ENCODE data around the gene NPW. TPM values are rescaled to one million over a fixed set of nuclear protein-coding genes. Genes with fewer than 3 reads are reported as not detected.

Gene NPW
- total RNA-seq, 1 experiment from 2014 or later: 7.1 TPM

DNA sequence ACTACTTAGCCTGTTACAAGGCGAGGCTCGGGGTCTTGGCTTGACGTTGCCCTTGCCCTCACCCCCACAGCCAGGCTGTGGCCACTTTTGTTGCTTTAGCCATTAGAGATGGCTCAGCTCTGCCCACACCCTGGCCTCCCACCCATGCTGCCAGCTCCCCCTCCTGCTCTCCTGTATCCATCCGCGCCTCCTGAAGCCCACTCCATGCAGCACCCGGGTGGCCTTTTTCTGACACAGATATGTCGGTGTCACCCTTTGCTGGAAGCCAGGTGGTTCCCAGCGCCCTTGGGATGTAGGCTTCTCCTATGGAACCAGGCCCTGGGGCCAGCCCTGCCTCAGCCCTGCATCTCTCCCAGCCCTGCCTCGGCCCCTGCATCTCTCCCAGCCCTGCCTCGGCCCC lies 37.9 kb downstream of the NPW start:
- no peak overlapping the region for H4K91ac ChIP-seq (ENCODE audit: insufficient read length, low read depth, low read length)
- Mint-ChIP-seq H3K9me3 (no peaks in the 10 kb centered on the region), H3K27me3 (ENCODE audit: low read depth) (no peaks in the 10 kb centered on the region), H3K4me3 (peak overlapping the region in 1 of 2 experiments; percentile 18; a peak in 1 of 5 replicates), H3K36me3 (ENCODE audit: insufficient read depth in 1 of 3, low read depth in 3 of 3) (peaks cover 4 to 31% (median 31%) of the 10 kb centered on the region in 3 experiments; a peak in 6 of 7 replicates), H3K27ac (peak overlapping the region in 2 of 3 experiments; percentile 14 to 69; a peak in 1 of 7 replicates), H3K4me1 (no peaks in the 10 kb centered on the region)
- H2AK5ac ChIP-seq (ENCODE audit: insufficient read length, low read length): no peak overlapping the region
- no peak overlapping the region for H3K56ac ChIP-seq (ENCODE audit: insufficient read length, low read depth, low read length)
- H3K4me2 ChIP-seq (ENCODE audit: insufficient read depth, insufficient read length, low read length): no peak overlapping the region
- H2AFZ ChIP-seq (ENCODE audit: low read length): no peak overlapping the region
- no peak overlapping the region for H4K5ac ChIP-seq (ENCODE audit: insufficient read length, low read depth, low read length)
- H2BK15ac ChIP-seq (ENCODE audit: low read depth, low read length): no peak overlapping the region
- no CpG with 5 or more reads among the region's 10 CpGs for WGBS (ENCODE audit: extremely low coverage, insufficient read length, low lambda C conversion rate)
- H3K18ac ChIP-seq (ENCODE audit: insufficient read length, low read depth, low read length): no peak overlapping the region
- no peak overlapping the region for H3K14ac ChIP-seq (ENCODE audit: insufficient read depth, low read length)
- no peaks in the 10 kb centered on the region for H3K27me3 ChIP-seq (ENCODE audit: insufficient read depth, low read length)
- no peaks in the 10 kb centered on the region for H3K4me1 ChIP-seq (ENCODE audit: insufficient read depth, low read length)
- H3K79me2 ChIP-seq (ENCODE audit: insufficient read depth, low read length): no peaks in the 10 kb centered on the region
- H2BK12ac ChIP-seq (ENCODE audit: insufficient read length, low read depth, low read length): no peak overlapping the region
- no peaks in the 10 kb centered on the region for H3K9me3 ChIP-seq (ENCODE audit: control insufficient read depth, low read depth, low read length)
- no peak overlapping the region for H3K27ac ChIP-seq (ENCODE audit: insufficient read length, low read depth, low read length)
- peaks cover 2% of the 10 kb centered on the region for H4K20me1 ChIP-seq (ENCODE audit: control insufficient read depth, insufficient read depth, insufficient read length)
- no peak overlapping the region for H3K9ac ChIP-seq (ENCODE audit: extremely low read depth, insufficient read length, low read length)
- no peak overlapping the region for H3K23ac ChIP-seq (ENCODE audit: insufficient read length, low read depth, low read length)
- TF ChIP-seq, protein P1, sequence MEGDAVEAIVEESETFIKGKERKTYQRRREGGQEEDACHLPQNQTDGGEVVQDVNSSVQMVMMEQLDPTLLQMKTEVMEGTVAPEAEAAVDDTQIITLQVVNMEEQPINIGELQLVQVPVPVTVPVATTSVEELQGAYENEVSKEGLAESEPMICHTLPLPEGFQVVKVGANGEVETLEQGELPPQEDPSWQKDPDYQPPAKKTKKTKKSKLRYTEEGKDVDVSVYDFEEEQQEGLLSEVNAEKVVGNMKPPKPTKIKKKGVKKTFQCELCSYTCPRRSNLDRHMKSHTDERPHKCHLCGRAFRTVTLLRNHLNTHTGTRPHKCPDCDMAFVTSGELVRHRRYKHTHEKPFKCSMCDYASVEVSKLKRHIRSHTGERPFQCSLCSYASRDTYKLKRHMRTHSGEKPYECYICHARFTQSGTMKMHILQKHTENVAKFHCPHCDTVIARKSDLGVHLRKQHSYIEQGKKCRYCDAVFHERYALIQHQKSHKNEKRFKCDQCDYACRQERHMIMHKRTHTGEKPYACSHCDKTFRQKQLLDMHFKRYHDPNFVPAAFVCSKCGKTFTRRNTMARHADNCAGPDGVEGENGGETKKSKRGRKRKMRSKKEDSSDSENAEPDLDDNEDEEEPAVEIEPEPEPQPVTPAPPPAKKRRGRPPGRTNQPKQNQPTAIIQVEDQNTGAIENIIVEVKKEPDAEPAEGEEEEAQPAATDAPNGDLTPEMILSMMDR (conservative IDR thresholded peaks at IDR 0.05): no peak
- no peak for DNase-seq
- no peaks in the 10 kb centered on the region for H3K79me1 ChIP-seq (ENCODE audit: insufficient read depth, low read depth, low read length, poor library complexity, severe bottlenecking)
- H3K4ac ChIP-seq (ENCODE audit: low read depth, low read length): no peak overlapping the region
- H4K8ac ChIP-seq (replicated peaks; ENCODE audit: insufficient read length, low read depth, low read length): no peak overlapping the region
- H2BK5ac ChIP-seq (ENCODE audit: insufficient read length, low read length): no peak overlapping the region
- no peak overlapping the region for H2BK120ac ChIP-seq (ENCODE audit: low read depth, low read length, poor library complexity, severe bottlenecking)
- no peak overlapping the region for H3T11ph ChIP-seq (ENCODE audit: low read length)
- no peak overlapping the region for H2BK20ac ChIP-seq (ENCODE audit: low read depth, low read length, poor library complexity, severe bottlenecking)
- no peaks in the 10 kb centered on the region for H3K23me2 ChIP-seq (ENCODE audit: insufficient read length, low read depth, low read length, poor library complexity, severe bottlenecking)

All from H9 (cell line).